MM.1S (cell line): ENCODE results near the gene ABITRAM.

Experiments
- CTCF ChIP-seq: fragments of 300-600 bp; sonication (generic); IDR thresholded peaks from 2 replicates; pipeline ENCODE4 v1.5.1; 2016; ENCODE audit warnings: antibody characterized with exemption, low read length, mixed read lengths
- EZH2 ChIP-seq: fragments of 300-600 bp; sonication (generic); optimal IDR thresholded peaks from 2 replicates; pipeline ENCODE3; 2017; ENCODE audit warnings: low read depth, mild to moderate bottlenecking, antibody characterized with exemption, low read length, mixed read lengths
- EZH2phosphoT487 ChIP-seq: fragments of 300-600 bp; sonication (generic); IDR thresholded peaks from 2 replicates; pipeline ENCODE4 v1.6.1; 2018; ENCODE audit warnings: antibody characterized with exemption, low read length

- TF ChIP-seq CTCF: no peak
- TF ChIP-seq EZH2: no peak
- TF ChIP-seq EZH2phosphoT487: no peak
These were observed at the start of gene ABITRAM for GRCh38 chr9:108934323-108934893.
